Loucy (cell line): ENCODE measurements around the gene ARVCF.

Source experiments
- CTCF ChIP-seq: fragments of 200-600 bp; sonication (generic); conservative IDR thresholded peaks from 2 replicates; pipeline ENCODE4 v1.5.1; 2014; ENCODE audit warnings: mild to moderate bottlenecking, antibody characterized with exemption, low read length
- EZH2phosphoT487 ChIP-seq: fragments of 200-600 bp; IDR thresholded peaks from 2 replicates; pipeline ENCODE4 v1.6.1; 2018; ENCODE audit warnings: antibody characterized with exemption, mild to moderate bottlenecking, moderate library complexity, borderline replicate concordance

- TF ChIP-seq CTCF (no peak), EZH2phosphoT487 (no peak)
Measured at GRCh38 chr22:20003304-20003703, 13.3 kb downstream of the ARVCF start.
